HT-29 (cell line): ENCODE measurements around the gene EFCAB9. TPM values are rescaled to one million over a fixed set of nuclear protein-coding genes. Genes with fewer than 3 reads are reported as not detected.

Experiments
- DNase-seq: peaks from one replicate; pipeline ENCODE4 v3.0.0-alpha.2; 2015; ENCODE audit warnings: low spot score
- small RNA-seq: library from RNA; depleted of rRNA; stranded (forward); fragments of <200 nt; gene quantifications from one replicate; pipeline ENCODE3, GENCODE V24; 2014
- total RNA-seq: library from RNA; depleted of rRNA; stranded (reverse); fragments of >200 nt; shearing (Covaris generic); gene quantifications from 2 replicates; pipeline ENCODE4 v1.2.3, GENCODE V29; 2014; rRNA removed

Gene EFCAB9
- total RNA-seq, 1 experiment from 2014 or later, result not detected

- peak; percentile 65 for DNase-seq
These were observed 42.1 kb downstream of the EFCAB9 start for GRCh38 chr5:172235827-172236736.

GRCh38 chr5:172238334-172238733, 44.4 kb downstream of the EFCAB9 start:
- DNase-seq, result no peak

GRCh38 chr5:172243302-172243701, 49.3 kb downstream of the EFCAB9 start:
- DNase-seq, result no peak

- DNase-seq, result no peak
These were observed 51.1 kb downstream of the EFCAB9 start for GRCh38 chr5:172245046-172245445.

- no peak for DNase-seq
These were observed 51.7 kb downstream of the EFCAB9 start for GRCh38 chr5:172245703-172246125.

- no peak for DNase-seq
These were observed 54.7 kb downstream of the EFCAB9 start for GRCh38 chr5:172248637-172249036.

GRCh38 chr5:172251419-172251818, 57.4 kb downstream of the EFCAB9 start:
- DNase-seq, result no peak

GRCh38 chr5:172252501-172252900, 58.5 kb downstream of the EFCAB9 start:
- no peak for DNase-seq

Small RNAs within 50 kb of the gene (small RNA-seq; reads per million reads assigned to genes)
- not detected for gene RF00191

Other genes with a start within 250 kb of the EFCAB9 start
- gene FBXW11, start 187.5 kb upstream of the EFCAB9 start, total RNA-seq, result 30.4 and 33.4 TPM in 2 replicates
- 19.0 and 19.9 TPM in 2 replicates for gene STK10, start 5.9 kb upstream of the EFCAB9 start, total RNA-seq
- gene UBTD2, start 89.6 kb downstream of the EFCAB9 start, total RNA-seq, result 5.9 and 9.0 TPM in 2 replicates